HG02588 (cell line): ENCODE data around the gene AMH.

Experiments used
- ATAC-seq: cut with Tn5 transposase; IDR thresholded peaks from one replicate; pipeline ENCODE4 v1.9.1; 2021; ENCODE audit warnings: mild to moderate bottlenecking, moderate library complexity; ENCODE audit not compliant: unreplicated experiment

Gene AMH

DNA sequence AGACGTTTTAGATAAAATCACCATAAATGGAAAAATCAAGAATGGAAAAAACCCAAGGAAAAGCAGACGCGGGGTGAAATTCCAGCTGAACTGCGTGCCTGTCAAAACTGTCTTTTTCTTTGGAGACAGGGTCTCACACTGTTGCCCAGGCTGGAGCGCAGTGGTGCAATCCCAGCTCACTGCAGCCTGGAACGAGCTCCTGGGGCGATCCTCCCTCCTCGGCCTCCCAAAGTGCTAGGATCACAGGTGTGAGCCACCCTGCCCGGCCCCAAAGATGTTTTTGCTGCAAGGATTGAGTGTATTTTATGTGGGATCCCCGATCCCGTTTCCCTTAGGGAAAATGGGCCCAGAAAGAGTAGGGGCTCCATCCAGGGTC lies 33.7 kb downstream of the AMH start:
- ATAC-seq: no peak

DNA sequence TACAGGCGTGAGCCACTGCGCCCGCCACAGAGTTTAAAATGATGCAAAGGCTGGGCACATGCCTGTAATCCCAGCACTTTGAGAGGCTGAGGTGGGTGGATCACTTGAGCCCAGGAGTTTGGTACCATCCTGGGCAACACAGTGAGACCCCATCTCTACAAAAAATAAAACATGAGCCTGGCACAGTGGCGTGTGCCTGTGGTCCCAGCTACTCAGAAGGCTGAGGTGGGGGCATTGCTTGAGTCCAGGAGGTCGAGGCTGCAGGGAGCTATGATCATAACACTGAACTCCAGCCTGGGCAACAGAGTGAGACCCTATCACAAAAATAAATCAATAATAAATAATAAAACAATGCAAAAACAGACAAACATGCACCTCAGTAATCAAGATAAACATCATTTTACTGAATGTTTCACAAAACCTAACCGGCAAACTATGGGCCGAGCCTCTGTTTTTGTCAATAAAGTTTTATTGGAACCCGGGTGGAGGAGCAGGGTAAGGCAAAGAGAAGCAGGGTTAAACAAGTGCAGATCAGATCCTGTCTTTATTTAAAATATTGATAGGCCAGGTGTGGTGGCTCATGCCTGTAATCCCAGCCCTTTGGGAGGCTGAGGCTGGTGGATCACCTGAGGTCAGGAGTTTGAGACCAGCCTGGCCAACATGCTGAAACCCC lies 34.8 kb downstream of the AMH start:
- ATAC-seq: no peak

DNA sequence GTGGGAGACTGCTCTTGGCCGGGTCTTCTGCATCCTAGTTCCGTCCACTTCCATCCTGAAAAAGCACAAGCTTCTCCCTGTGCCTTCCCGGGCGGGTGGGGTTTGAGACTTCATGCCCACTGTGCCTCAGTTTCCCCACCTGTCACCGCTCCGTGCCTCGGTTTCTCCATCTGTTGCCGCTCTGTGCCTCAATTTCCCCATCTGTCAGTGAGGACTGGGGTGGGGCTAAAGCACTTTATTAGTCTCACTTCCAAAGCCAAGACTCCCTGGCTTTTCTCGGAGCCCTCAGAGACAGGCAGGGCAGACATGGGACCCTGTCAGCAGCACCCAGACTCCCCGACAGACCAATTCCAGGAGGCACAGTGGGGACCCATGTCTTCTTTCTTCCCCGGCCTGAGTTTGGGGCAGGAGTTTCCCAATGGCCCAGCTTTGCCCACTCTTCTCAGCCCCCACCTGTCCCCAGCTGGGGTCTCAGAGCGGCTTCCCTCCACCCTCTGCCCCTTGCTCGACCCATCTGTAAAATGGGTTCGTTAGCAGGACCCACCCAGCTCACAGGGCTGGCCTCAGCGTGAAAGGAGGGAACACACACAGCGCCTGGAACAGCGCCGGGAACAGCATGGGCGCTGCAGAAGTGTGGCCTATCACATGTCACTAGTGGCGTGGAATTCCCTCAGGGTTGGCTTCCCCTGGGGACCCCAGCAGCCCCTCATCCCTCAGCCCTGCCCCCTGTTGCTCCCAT lies 37.4 kb downstream of the AMH start:
- ATAC-seq: no peak

DNA sequence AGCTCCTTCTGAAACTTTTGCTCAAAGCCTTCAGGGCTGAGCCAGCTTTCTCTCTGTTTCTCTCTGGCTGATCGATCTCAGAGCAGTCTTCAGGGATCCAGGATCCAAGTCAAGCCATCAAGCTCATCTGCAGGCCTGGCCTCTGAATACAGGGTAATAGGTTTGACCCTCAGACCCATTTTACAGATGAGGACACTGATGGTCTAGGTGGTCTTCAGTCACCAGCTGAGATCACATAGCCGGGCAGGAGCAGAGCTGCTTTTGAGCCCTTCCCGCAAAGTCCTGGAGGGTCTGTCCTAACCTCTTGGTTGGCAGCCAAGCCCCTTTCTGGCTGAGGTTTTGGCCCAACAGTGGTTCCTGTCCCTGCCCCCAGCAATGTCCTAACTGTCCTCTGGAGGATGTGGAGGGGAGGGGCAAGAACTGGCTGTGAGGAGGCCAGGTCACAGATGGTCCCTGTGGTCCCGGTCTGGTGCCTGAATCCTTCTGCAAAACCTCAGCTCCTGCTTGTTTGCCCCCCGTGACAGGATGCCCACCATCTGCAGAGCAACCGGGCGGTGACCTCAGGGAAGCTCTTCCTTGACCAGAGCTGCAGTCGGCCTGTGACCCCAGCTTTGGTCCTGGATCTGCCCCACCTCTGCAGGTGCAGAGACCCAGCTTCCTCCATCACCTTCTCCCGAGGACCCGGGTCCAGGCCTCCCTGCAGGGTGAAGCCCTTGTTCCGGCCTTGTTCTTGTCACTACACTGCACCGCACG lies 38.6 kb downstream of the AMH start:
- ATAC-seq: no peak

DNA sequence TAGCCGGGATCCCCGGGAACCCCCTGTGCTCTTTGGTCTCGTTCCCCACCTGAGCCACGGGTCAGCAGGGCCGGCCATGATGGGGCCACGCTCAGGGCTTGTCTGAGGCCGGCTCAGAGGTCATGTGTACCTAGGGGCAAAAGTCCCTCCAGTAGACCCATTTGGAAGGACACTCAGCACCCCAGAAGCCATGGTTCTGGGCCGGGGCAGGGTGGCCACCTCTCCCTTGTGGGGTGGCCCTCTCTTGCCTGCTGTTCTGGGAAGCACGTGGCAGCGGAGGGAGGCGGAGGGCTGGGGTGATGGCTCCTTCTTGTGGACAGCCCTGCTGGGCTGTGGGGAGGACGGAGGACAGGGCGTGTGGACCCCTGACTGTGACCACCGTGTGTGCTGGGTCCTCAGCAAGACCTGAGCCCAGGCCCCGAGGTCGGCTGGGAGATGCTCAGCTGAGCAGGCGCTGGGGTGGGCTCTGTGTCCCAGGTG lies 39.3 kb downstream of the AMH start:
- ATAC-seq: no peak

DNA sequence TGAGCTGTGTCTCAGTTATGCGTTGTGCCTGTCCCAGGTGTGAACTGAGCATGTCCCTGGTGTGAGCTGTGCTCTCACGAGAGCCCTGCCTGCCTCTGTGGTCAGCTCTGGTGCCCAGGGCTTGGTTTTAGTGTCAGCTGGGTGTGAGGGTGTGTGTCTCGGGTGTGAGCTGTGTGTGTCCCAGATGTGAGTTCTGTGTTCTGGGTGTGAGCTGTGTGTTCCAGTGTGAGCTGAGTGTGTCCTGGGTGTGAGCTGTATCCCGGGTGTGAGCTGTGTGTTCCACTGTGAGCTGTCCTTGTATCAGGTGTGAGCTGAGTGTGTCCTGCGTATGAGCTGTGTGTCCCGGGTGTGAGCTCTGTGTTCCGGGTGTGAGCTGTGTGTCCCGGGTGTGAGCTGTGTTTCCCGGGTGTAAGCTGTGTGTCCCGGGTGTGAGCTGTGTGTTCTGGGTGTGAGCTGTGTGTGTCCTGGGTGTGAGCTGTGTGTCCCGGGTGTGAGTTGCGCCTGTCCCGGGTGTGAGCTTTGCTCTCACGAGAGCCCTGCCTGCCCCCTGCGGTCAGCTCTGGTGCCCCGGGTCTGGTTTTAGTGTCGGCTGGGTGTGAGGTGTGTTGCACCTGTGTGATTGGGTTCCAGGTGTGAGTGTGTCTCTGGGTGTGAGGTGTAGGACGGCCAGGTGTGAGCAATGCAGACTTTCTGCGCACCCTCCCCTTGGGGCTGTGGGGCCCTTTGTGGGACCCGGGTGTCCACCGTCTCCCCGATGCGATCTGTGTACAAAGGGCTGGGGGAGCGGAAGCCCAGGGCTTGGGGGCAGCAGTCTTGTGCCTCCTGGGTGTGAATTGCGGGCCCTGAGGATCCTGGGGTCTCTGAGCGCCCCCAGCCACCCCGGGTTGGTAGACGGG lies 39.9 kb downstream of the AMH start:
- ATAC-seq: no peak

DNA sequence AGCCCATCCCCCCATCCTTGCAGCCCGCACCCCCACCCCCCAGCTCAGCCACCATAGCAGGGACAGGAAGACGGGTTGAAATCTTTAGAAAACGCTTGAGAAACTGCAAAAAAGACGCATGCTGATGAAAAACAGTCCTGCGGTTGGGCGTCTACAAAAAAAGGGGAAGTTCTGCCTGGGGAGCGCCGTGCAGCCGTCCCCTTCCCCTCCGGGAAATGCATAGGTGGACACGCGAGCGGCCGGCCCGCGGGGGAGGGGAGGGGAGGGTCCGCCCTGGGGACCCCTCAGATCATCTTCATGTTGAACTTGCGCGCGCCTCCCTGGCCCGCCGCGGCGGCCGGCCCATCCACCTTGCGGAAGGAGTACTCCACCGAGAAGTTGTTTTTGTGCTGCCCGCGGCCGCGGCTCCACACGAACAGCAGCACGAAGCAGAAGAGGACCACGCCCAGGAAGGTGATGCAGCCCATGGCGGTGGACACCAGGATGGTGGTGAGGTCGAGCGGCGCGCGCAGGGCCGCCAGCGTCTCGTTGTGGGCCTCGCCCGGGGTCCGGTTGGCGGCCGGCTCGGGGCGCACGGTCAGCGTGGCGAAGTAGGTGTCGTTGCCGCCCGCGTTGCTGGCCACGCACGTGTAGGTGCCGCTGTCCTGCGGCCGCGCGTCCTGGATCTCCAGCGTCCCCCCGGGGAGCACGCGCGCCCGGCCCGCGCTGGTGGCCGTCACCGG lies 40.8 kb downstream of the AMH start:
- ATAC-seq: no peak

DNA sequence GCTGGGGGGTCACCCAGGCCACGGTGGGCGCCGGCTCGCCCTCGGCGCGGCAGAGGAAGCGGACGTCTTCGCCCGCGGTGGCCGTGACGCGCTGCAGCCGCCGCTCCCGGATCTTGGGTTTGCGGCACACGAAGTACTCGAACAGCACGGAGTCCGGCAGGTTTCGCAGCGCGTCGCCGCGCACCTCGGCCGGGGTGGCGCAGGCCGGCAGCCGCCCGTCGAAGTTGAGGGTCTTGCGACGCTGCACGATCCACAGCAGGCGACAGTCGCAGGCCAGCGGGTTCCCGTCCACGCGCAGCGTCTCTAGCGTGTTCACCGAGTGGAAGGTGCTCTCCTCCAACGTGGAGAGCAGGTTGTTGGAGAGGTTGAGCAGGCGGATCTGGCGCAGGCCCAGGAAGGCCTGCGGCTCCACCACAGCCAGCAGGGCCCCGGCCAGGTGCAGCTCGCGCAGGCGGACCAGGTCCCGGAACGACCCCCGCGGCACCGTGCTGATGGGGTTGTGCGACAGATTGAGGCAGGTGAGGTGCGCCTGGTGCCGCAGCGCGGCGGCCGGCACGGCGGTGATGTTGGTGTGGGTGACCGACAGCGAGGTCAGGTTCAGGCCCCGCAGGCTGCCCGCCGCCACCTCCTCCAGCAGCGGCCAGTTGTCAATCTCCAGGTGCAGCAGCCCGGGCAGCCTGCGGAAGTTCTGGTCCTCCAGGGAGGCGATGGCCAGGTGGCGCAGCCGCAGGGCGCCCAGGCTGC lies 41.5 kb downstream of the AMH start:
- no peak for ATAC-seq

DNA sequence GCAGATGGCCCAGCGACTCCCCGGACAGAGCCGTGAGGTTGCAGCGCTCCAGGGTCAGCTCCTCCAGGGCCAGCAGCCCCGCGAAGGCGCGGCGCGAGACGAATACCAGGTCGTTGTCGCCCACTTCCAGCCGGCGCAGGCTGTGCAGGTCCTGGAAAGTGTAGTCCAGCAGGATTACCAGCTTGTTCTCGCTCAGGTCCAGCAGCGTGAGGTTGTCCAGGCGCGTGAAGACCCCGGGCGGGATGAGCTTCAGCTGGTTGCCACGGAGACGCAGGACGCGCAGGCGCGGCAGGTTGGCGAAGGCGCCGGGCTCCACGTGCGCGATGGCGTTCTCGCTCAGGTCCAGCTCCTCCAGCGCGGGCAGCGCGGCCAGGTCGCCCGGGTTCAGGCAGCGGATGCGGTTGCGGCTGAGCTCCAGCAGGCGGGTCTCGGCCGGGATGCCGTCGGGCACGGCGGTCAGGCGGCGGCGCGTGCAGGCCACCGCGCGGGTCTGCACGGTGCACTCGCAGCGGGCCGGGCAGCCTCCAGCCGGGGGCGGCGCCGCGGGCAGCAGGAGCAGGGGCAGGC lies 42.1 kb downstream of the AMH start:
- ATAC-seq: no peak

DNA sequence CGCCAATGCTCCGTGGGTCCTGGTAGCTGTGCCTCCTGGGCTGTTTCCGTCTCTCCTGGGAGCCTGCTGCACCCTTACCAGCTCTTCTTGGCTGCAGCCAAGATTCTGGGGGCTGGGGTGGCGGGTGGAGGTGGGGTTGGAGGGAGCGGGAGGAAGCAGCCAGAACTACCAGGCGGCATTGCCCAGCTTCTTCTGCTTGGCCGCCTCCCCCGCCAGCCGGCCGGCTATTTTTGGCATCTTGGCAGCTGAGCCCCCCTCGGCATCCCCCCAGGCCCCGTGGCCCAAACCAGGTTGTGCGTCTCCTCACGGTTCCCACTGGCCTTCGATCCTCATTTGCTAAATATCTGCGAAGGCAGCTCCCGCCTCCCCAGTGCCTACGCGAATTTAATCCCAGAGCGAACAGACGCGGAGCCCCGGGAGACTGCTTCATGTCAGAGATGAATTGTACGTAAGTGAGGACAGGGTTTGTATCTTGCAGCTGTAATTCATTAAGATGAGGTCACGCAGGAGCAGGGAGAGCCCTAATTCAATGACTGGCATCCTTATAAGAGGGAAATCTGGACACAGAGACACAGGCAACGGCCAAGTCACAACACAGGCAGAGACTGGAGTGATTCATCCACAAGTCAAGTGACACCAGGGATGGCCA lies 45.7 kb downstream of the AMH start:
- no peak for ATAC-seq

DNA sequence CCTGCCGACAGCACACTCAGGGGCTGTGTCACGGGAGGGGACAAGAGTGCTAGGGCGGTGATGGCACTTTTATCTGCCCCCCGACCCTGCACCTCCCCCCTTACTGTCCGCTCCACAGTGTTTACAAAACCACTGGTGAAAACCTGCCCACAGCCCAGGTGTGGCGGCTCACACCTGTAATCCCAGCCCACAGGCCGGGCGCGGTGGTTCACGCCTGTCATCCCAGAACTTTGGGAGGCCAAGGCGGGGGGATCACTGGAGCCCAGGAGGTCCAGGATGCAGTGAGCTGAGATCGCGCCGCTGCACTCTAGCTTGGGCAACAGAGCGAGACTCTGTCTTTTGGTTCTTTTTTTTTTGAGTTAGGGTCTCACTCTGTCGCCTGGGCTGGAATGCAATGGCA lies 47.0 kb downstream of the AMH start:
- no peak for ATAC-seq

DNA sequence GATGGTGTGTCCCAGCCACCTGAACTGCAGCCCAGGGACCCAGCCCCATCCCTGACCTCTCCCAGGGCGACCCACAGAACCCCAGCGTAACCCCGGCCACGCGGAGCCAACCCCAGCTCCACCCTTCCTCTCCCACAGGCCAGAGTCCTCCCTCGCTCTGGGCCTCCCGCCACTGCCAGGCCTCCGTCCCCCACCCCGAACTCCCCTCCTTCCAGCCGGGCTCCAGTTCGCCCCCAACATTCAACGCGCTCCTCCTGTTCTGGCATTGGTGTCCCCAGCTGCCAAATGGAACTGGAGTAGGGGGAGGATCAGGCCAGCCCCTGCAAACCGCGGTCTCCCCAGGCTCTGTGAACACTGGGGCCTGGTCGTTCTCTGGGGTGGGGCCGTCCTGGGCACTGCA lies 51.4 kb downstream of the AMH start:
- no peak for ATAC-seq
